ENCODE measurements around the gene HNRNPL. TPM values are rescaled to one million over a fixed set of nuclear protein-coding genes. Genes with fewer than 3 reads are reported as not detected.

HNRNPL gene
- total and polyA plus RNA-seq, 2 experiments from 2014 or later = 123 to 245 TPM

- H3K4me1 ChIP-seq (ENCODE audit: insufficient read depth) = peaks cover 29% of the 10 kb centered on the region
- no peaks in the 10 kb centered on the region for H3K27me3 ChIP-seq (replicated peaks; ENCODE audit: insufficient read depth)
- no peaks in the 10 kb centered on the region for H3K9me3 ChIP-seq (ENCODE audit: low read depth)
- H3K9ac ChIP-seq = no peak overlapping the region
- H3K9me2 ChIP-seq (ENCODE audit: insufficient read depth) = no peaks in the 10 kb centered on the region
- H3K36me3 ChIP-seq (ENCODE audit: low read depth) = peaks cover 34% of the 10 kb centered on the region
- TF ChIP-seq EZH2 (IDR thresholded peaks at IDR 0.05; ENCODE audit: insufficient read depth, poor library complexity, severe bottlenecking) = no peak
- TF ChIP-seq EZH2phosphoT487 (IDR thresholded peaks at IDR 0.05; ENCODE audit: insufficient read depth, low read depth) = no peak
- WGBS, 2 experiments (ENCODE audit: low coverage in 1 of 2, low lambda C conversion rate in 2 of 2, missing lambda C conversion rate in 2 of 2) = 97 to 99% methylated on average over 6 of the region's 6 CpGs
- H3F3A ChIP-seq (ENCODE audit: insufficient read depth) = peaks cover 85% of the 10 kb centered on the region
- in situ Hi-C loops (cut with MboI) = no loop called here
- no peak overlapping the region for H3K4me3 ChIP-seq
- DNase-seq = no peak
- no peak overlapping the region for H3K27ac ChIP-seq
- peaks cover 10% of the 10 kb centered on the region for H3K79me2 ChIP-seq (ENCODE audit: insufficient read depth)
- H3K4me2 ChIP-seq (ENCODE audit: unreplicated experiment) = no peak overlapping the region
- no peaks in the 10 kb centered on the region for H4K20me1 ChIP-seq (ENCODE audit: insufficient read depth)
- H2AFZ ChIP-seq = no peak overlapping the region
Measured at GRCh38 chr19:38834590-38834989, 15.2 kb downstream of the HNRNPL start.

DNA sequence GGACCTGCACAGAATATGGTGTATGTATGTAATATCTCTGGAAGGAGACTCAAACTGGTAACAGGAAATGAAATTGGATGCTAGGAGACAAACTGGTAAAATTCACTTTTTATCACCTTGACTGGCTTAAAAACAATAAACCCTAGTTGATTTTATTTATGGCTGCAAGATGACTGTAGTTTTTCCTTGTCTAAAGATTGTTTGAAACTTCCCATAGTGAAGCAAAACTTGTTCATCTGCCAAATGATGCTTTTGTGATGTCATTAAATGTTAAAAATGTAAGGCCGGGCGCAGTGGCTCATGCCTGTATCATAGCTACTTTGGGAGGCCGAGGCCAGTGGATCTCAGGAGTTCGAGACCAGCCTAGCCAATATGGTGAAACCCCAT lies 15.7 kb downstream of the HNRNPL start:
- TF ChIP-seq EZH2phosphoT487 (IDR thresholded peaks at IDR 0.05; ENCODE audit: insufficient read depth, low read depth) (no peak), EZH2 (IDR thresholded peaks at IDR 0.05; ENCODE audit: insufficient read depth, poor library complexity, severe bottlenecking) (no peak)
- DNase-seq = no peak
- Histone ChIP-seq H3K79me2 (ENCODE audit: insufficient read depth) (peaks cover 5% of the 10 kb centered on the region; the same call in 1 of the 2 replicates), H3K9ac (no peak overlapping the region), H3K9me2 (ENCODE audit: insufficient read depth) (no peaks in the 10 kb centered on the region), H3K27me3 (replicated peaks; ENCODE audit: insufficient read depth) (no peaks in the 10 kb centered on the region), H3K9me3 (ENCODE audit: low read depth) (no peaks in the 10 kb centered on the region), H4K20me1 (ENCODE audit: insufficient read depth) (no peaks in the 10 kb centered on the region), H2AFZ (no peak overlapping the region), H3K4me3 (no peak overlapping the region), H3K4me2 (ENCODE audit: unreplicated experiment) (no peak overlapping the region), H3K4me1 (ENCODE audit: insufficient read depth) (peaks cover 34% of the 10 kb centered on the region), H3K36me3 (ENCODE audit: low read depth) (peaks cover 29% of the 10 kb centered on the region), H3K27ac (no peak overlapping the region), H3F3A (ENCODE audit: insufficient read depth) (peaks cover 83% of the 10 kb centered on the region)
- WGBS, 2 experiments (ENCODE audit: low coverage in 1 of 2, low lambda C conversion rate in 2 of 2, missing lambda C conversion rate in 2 of 2) = 96 to 97% methylated on average over 4 of the region's 4 CpGs
- in situ Hi-C loops (cut with MboI) = no loop called here

DNA sequence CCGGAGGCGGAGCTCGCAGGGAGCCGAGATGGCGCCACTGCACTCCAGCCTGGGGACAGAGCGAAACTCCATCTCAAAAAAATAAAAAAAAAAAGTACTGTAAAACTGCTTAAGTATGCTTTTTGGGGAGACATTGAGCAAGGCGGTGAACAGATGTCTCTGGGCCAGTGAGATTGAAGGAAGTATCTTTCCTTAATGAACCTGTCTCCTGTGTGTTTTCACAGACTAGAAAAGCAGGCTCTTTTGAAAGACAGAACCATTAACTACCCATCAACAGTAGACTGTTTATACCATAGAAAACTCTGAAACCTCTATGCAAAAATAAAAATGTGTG lies 16.7 kb downstream of the HNRNPL start:
- Histone ChIP-seq H3K27me3 (replicated peaks; ENCODE audit: insufficient read depth) (no peaks in the 10 kb centered on the region), H4K20me1 (ENCODE audit: insufficient read depth) (no peaks in the 10 kb centered on the region), H3K4me3 (no peak overlapping the region), H3K4me1 (ENCODE audit: insufficient read depth) (peaks cover 36% of the 10 kb centered on the region), H3F3A (ENCODE audit: insufficient read depth) (peaks cover 73% of the 10 kb centered on the region), H3K9ac (no peak overlapping the region), H3K4me2 (ENCODE audit: unreplicated experiment) (no peak overlapping the region), H3K36me3 (ENCODE audit: low read depth) (peaks cover 23% of the 10 kb centered on the region), H3K27ac (no peak overlapping the region), H2AFZ (no peak overlapping the region), H3K79me2 (ENCODE audit: insufficient read depth) (0 out of 2 replicates have a peak, but pooled peaks cover 6% of the 10 kb centered on the region), H3K9me2 (ENCODE audit: insufficient read depth) (no peaks in the 10 kb centered on the region), H3K9me3 (ENCODE audit: low read depth) (no peaks in the 10 kb centered on the region)
- in situ Hi-C loops (cut with MboI) = no loop called here
- 93 to 96% methylated on average over 7 of the region's 7 CpGs for WGBS, 2 experiments (ENCODE audit: low coverage in 1 of 2, low lambda C conversion rate in 2 of 2, missing lambda C conversion rate in 2 of 2)
- TF ChIP-seq EZH2 (IDR thresholded peaks at IDR 0.05; ENCODE audit: insufficient read depth, poor library complexity, severe bottlenecking) (no peak), EZH2phosphoT487 (IDR thresholded peaks at IDR 0.05; ENCODE audit: insufficient read depth, low read depth) (no peak)
- no peak for DNase-seq

- H2AFZ ChIP-seq = peak overlapping the region; percentile 82
- peak; percentile 96 for DNase-seq
Measured at GRCh38 chr19:38831142-38831605, 18.6 kb downstream of the HNRNPL start.

More at GRCh38 chr19:38831142-38831605, 18.6 kb downstream of the HNRNPL start:
- Histone ChIP-seq H3K79me2 (ENCODE audit: insufficient read depth) (0 out of 2 replicates have a peak, but pooled peaks cover 6% of the 10 kb centered on the region), H3K4me1 (ENCODE audit: insufficient read depth) (peaks cover 36% of the 10 kb centered on the region), H3K27me3 (replicated peaks; ENCODE audit: insufficient read depth) (no peaks in the 10 kb centered on the region), H3K4me2 (ENCODE audit: unreplicated experiment) (peak overlapping the region; percentile 87), H4K20me1 (ENCODE audit: insufficient read depth) (no peaks in the 10 kb centered on the region), H3K36me3 (ENCODE audit: low read depth) (peaks cover 7% of the 10 kb centered on the region; the same call in 1 of the 2 replicates), H3K4me3 (peak overlapping the region; percentile 72), H3K9me2 (ENCODE audit: insufficient read depth) (no peaks in the 10 kb centered on the region), H3K9ac (peak overlapping the region; percentile 87), H3K27ac (peak overlapping the region; percentile 94), H3K9me3 (ENCODE audit: low read depth) (no peaks in the 10 kb centered on the region), H3F3A (ENCODE audit: insufficient read depth) (peaks cover 54% of the 10 kb centered on the region)
- no peak for TF ChIP-seq EZH2phosphoT487 (IDR thresholded peaks at IDR 0.05; ENCODE audit: insufficient read depth, low read depth)
- no peak for TF ChIP-seq EZH2 (IDR thresholded peaks at IDR 0.05; ENCODE audit: insufficient read depth, poor library complexity, severe bottlenecking)
- in situ Hi-C loops (cut with MboI) = no loop called here
- 1 to 2% methylated on average over 13 to 16 of the region's 16 CpGs for WGBS, 2 experiments (ENCODE audit: low coverage in 1 of 2, low lambda C conversion rate in 2 of 2, missing lambda C conversion rate in 2 of 2)
